Fibroblast of lung (primary cell): ENCODE data around the gene SUCO. TPM values are rescaled to one million over a fixed set of nuclear protein-coding genes. Genes with fewer than 3 reads are reported as not detected.

Experiments
- DNase-seq, 2 donors: peaks; one replicate each; pipeline versions ENCODE4 v3.0.0 to v3.0.0-alpha.2; 2010; ENCODE audit warnings: low read depth in 2 of 2
- H2AFZ ChIP-seq: 2 replicates; pipeline ENCODE4 v1.5.1; 2012; ENCODE audit warnings: low read length, control low read depth, inconsistent platforms
- H3K27ac ChIP-seq: 2 replicates; pipeline ENCODE4 v1.5.1; 2011; ENCODE audit warnings: low read length, control low read depth; ENCODE audit not compliant: insufficient read depth
- H3K27me3 ChIP-seq: 2 replicates; pipeline ENCODE4 v1.5.1; 2011; ENCODE audit warnings: mild to moderate bottlenecking, low read length; ENCODE audit not compliant: control insufficient read depth, insufficient read depth
- H3K36me3 ChIP-seq: 2 replicates; pipeline ENCODE4 v1.5.1; 2011; ENCODE audit warnings: low read length; ENCODE audit not compliant: control insufficient read depth, insufficient read depth
- H3K4me1 ChIP-seq: 2 replicates; pipeline ENCODE4 v1.5.1; 2011; ENCODE audit warnings: low read length; ENCODE audit not compliant: control insufficient read depth, insufficient read depth; ENCODE audit errors: extremely low read depth
- H3K4me2 ChIP-seq: 2 replicates; pipeline ENCODE4 v1.5.1; 2011; ENCODE audit warnings: low read length, control low read depth; ENCODE audit not compliant: insufficient read depth; ENCODE audit errors: extremely low read depth
- H3K4me3 ChIP-seq, 4 experiments: fragments of 200-600 bp in 1 of 4; sonication (generic) in 1 of 4; replicated peaks in 1 of 4; 2 replicates each; pipeline ENCODE4 v1.5.1; 2011 to 2016; ENCODE audit warnings: low read length in 4 of 4, low read depth in 3 of 4, mild to moderate bottlenecking in 3 of 4, control low read depth in 2 of 4, inconsistent platforms in 1 of 4, mixed read lengths in 1 of 4; ENCODE audit not compliant: insufficient read depth in 1 of 4; ENCODE audit errors: control extremely low read depth in 1 of 4
- H3K79me2 ChIP-seq: 2 replicates; pipeline ENCODE4 v1.5.1; 2012; ENCODE audit warnings: mild to moderate bottlenecking, low read length, inconsistent platforms; ENCODE audit not compliant: control insufficient read depth, insufficient read depth
- H3K9ac ChIP-seq: 2 replicates; pipeline ENCODE4 v1.5.1; 2011; ENCODE audit warnings: mild to moderate bottlenecking, low read length, control low read depth; ENCODE audit not compliant: insufficient read depth
- H3K9me3 ChIP-seq: 2 replicates; pipeline ENCODE4 v1.5.1; 2012; ENCODE audit warnings: low read depth, low read length; ENCODE audit not compliant: control insufficient read depth, insufficient read depth
- H4K20me1 ChIP-seq: 2 replicates; pipeline ENCODE4 v1.5.1; 2011; ENCODE audit warnings: low read length; ENCODE audit not compliant: control insufficient read depth, insufficient read depth; ENCODE audit errors: extremely low read depth
- CTCF ChIP-seq, 2 donors: IDR thresholded peaks in 1 of 2; conservative IDR thresholded peaks in 1 of 2; 1 replicate in 1 of 2; 2 replicates in 1 of 2; pipeline ENCODE4 v1.5.1; 2011 to 2012; ENCODE audit warnings: low read length in 2 of 2, control low read depth in 1 of 2, inconsistent platforms in 1 of 2, low read depth in 1 of 2, mild to moderate bottlenecking in 1 of 2
- EZH2 ChIP-seq: IDR thresholded peaks from 2 replicates; pipeline ENCODE4 v1.5.1; 2012; ENCODE audit warnings: low read length, control low read depth, mild to moderate bottlenecking; ENCODE audit errors: missing control alignments
- polyA plus RNA-seq, 2 donors: library from polyadenylated mRNA; depleted of rRNA in 1 of 2; stranded (reverse) in 1 of 2; unstranded in 1 of 2; fragments of >200 nt; gene quantifications; 2 replicates each; pipeline ENCODE4 v1.2.1, GENCODE V29; 2011 to 2012; ENCODE audit warnings: missing spikeins in 1 of 2
- total RNA-seq: library from RNA; depleted of rRNA; stranded (reverse); fragments of >200 nt; gene quantifications from 2 replicates; pipeline ENCODE4 v1.2.1, GENCODE V29; 2014

The SUCO gene
- total and polyA plus RNA-seq, 2 donors (not counting 1 experiment from before 2014, with no cell fraction given) = 20.4 to 25.8 TPM

- Histone ChIP-seq H3K27me3 (no peaks in the 10 kb centered on the region), H3K36me3 (no peaks in the 10 kb centered on the region), H3K4me3 (no peak overlapping the region), H3K4me2 (no peak overlapping the region), H3K4me1 (peaks cover 3% of the 10 kb centered on the region), H3K27ac (no peak overlapping the region), H3K9ac (no peak overlapping the region), H4K20me1 (no peaks in the 10 kb centered on the region), H2AFZ (no peak overlapping the region), H3K79me2 (no peaks in the 10 kb centered on the region), H3K9me3 (no peaks in the 10 kb centered on the region)
- DNase-seq = no peak
- TF ChIP-seq CTCF (conservative IDR thresholded peaks at IDR 0.05 in 1 of 2, IDR thresholded peaks at IDR 0.05 in 1 of 2; ENCODE audit: low read depth in 1 of 2, low read length in 2 of 2) = no peak
- no peak for TF ChIP-seq EZH2
Observed at GRCh38 chr1:172647987-172648386, 115.0 kb downstream of the SUCO start.

- Histone ChIP-seq H3K79me2 (no peaks in the 10 kb centered on the region), H3K9ac (no peak overlapping the region), H3K9me3 (no peaks in the 10 kb centered on the region), H3K4me3 (no peak overlapping the region), H3K27ac (no peak overlapping the region), H3K4me1 (no peaks in the 10 kb centered on the region), H3K36me3 (no peaks in the 10 kb centered on the region), H4K20me1 (no peaks in the 10 kb centered on the region), H3K4me2 (no peak overlapping the region), H2AFZ (no peak overlapping the region), H3K27me3 (no peaks in the 10 kb centered on the region)
- DNase-seq = no peak
- TF ChIP-seq CTCF (conservative IDR thresholded peaks at IDR 0.05 in 1 of 2, IDR thresholded peaks at IDR 0.05 in 1 of 2; ENCODE audit: low read depth in 1 of 2, low read length in 2 of 2) = no peak
- no peak for TF ChIP-seq EZH2
Observed at GRCh38 chr1:172650474-172651193, 117.7 kb downstream of the SUCO start.

- H3K27me3 ChIP-seq = no peaks in the 10 kb centered on the region
- DNase-seq = peak; percentile 20 to 61
- no peaks in the 10 kb centered on the region for H3K4me1 ChIP-seq
- H3K4me2 ChIP-seq = no peak overlapping the region
- H4K20me1 ChIP-seq = no peaks in the 10 kb centered on the region
- no peaks in the 10 kb centered on the region for H3K36me3 ChIP-seq
- TF ChIP-seq EZH2 (no peak), CTCF (conservative IDR thresholded peaks at IDR 0.05 in 1 of 2, IDR thresholded peaks at IDR 0.05 in 1 of 2; ENCODE audit: low read depth in 1 of 2, low read length in 2 of 2) (no peak)
- no peak overlapping the region for H3K9ac ChIP-seq
- no peak overlapping the region for H3K4me3 ChIP-seq
- no peak overlapping the region for H3K27ac ChIP-seq
- no peak overlapping the region for H2AFZ ChIP-seq
- no peaks in the 10 kb centered on the region for H3K79me2 ChIP-seq
- H3K9me3 ChIP-seq = no peaks in the 10 kb centered on the region
Observed at GRCh38 chr1:172653015-172653709, 120.2 kb downstream of the SUCO start.
